ENCODE results near the gene MAN1A2.
A peak's percentile ranks its signal among the peaks of the same experiment; 100 is the strongest.

Gene MAN1A2

DNA sequence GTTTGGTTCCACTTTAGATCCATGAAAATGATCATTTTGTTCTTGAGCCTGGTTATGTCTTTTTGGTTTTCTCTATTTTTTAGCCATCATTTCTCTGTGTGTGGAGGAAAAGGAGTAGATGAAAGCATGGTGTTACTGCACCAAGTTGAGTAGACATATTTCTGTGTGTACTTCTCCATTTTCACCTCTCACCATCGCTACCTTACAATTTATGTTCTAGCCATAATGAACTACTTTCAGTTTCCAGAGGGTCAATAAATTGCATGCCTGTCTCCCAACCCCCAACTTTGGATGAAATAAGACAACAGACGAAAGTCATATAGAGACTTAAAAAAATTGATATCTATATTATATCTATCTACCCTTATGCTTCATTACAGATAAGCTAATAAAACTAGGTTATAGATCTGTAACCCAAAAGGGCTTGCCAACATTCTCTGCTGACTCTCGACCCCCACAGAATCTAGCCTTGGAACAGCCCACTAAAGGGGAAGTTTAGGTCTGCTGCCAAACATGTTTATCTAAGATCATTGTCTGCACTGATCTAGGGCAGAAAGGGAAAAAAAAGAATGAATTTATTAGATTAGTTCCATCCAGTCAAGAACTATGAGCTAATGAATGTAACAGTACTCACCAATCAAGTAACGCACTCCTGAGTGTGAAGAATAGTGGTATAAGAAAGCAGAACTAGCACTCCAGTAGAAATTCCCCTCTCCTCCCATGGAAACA lies 7.5 kb upstream of the MAN1A2 start:
- DNase-seq = no peak
- intact Hi-C loops (cut with DNase I) = loop anchor here (10.0 kb wide), 1 partner anchor 155 kb away; no protein-coding TSS in a partner anchor

DNA sequence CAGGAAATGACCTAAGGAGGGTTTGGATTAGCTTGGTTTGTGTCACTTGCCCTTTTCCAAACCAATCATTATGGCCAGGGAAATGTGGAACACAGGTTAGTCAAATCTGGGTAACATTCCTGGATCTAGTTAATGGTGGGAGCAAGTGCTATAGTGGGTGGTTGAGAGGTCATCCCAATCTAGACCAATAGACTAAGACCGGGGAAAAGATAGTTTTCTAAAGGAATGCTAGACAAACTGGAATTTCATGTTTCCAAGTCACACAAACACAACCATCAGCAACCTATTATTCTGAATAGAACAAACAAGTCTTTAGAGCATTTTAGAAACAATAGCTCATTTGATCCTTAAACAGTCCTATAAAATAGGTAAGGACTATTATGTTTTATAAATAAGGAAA lies 4.3 kb upstream of the MAN1A2 start:
- DNase-seq = no peak
- intact Hi-C loops (cut with DNase I) = loop anchor here (10.0 kb wide), 1 partner anchor 152 kb away; no protein-coding TSS in a partner anchor

DNA sequence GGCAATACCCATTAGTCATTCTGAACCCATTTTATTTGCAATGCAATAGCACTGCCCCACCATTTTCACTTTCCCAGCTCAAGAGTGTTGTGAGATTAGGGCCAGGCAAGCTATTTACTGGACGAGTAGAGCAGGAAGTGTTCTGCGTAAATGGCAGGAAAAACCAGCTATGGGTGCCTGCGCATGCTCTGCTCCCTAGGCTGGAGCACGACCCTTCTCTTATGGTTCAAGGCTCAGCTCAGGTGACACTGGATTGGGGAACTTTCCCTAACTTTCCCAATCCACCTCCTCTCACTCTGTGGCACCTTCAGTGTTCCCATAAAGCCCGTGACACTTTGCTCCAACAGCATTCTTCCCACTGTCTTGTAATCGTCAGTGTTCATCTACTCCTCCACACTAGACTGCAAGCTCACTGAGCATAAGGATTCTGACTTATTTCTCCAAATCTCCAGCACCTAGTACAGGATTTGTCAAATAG lies 3.6 kb upstream of the MAN1A2 start:
- DNase-seq = no peak
- intact Hi-C loops (cut with DNase I) = loop anchor here (10.0 kb wide), 1 partner anchor 151 kb away; no protein-coding TSS in a partner anchor

DNA sequence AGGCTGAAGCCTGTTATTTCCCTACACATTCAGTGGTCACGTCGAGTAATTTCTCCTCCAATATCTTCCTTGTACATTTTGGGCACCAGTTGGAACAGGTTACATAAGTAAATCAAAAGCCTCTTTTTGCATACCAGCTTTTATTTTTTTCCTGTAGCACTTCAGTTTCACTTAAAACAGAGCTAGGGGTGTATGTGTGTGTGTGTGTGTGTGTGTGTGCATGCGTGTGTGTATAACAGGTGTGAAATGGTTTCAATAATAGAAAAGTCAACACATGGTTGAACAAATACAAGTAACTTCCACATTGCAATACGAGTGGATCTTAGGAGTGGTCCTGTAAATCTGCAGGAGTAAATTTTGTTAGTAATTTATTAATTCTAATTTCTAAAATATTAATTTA lies 3.0 kb upstream of the MAN1A2 start:
- no peak for DNase-seq
- intact Hi-C loops (cut with DNase I) = loop anchor here (10.0 kb wide), 1 partner anchor 151 kb away; no protein-coding TSS in a partner anchor

DNA sequence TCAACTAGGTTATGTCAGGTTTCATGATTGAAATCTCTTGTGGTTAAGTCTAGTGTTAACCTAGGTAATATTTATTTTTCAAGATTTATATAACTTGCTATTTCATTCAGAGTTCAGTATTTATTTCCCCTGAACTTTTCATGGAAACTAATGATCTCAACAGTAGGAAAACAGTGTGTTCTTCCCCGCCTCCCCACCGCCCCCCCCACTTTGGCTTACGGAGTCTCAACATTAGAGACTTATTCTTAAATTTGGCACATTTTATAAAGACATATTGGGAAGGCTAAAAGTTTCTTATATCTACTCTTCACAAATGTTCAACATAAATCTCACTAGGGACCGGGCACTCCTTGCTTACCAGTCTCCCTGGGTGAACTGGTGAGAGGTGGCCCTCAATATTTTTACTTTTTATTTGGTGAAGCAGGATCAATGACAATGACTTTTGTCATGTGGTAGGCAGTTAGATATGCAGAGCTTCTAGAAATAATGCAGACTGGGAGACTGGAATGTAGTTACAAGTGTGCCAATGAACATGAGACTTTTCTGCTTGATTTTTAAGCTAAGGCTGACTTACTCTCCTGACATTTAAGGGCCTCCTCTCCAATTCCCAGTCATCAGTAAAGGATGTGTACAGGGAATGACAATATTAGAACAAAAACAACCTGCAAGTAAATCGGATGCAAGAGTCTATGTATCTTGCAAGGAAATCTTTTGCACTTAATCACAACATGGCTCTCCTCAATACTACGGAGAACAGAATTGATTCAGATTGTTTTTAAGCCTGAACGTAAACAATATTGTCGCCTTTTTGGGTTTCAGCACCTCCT lies 1.7 kb upstream of the MAN1A2 start:
- DNase-seq = no peak
- intact Hi-C loops (cut with DNase I) = loop anchor here (5.0 to 10.0 kb wide), 2 partner anchors 149 to 243 kb away; partner anchors contain the start of gene TRIM45

DNA sequence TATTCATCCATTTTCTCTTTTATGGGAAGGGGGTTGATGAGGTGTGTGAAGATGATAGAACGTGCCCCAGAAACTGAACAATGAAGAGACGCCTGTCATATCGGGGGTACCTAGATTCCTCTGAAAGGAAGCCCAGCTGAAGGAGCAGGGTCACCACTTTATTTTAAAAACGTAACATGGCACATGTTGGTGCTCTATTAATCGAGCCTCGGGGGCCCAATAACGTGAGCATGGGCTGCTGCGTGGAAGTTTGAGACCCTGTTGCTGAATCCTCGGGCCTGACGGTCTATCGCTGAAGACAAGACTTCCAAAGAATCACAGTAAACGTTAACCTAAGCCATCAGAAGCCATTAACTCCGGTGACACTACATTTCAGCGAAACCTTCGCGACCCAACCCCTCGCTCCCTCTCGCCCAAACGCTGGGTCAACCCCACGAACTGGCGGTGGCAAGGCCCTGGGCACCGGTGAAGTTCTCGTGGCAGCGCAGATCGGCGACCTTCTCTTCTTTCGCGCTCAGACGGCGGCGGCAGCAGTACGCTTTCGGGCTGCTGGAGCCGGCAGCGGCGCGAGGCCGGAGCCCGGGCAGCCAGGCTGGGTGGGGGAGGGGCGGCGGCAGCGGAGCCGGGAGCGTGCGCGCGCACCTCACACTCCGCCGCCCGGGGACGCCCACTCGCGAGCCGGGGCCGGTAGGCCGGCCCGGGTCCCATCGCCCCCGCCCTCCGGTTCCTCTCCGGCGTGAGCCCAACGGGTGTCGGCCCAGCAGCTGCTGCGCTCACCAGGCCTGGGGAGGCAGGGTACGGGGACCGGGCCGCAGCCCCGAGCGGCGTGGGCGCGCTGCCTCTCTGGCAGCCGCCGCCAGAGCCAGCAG lies 838 bp upstream of the MAN1A2 start:
- intact Hi-C loops (cut with DNase I) = loop anchor here (5.0 to 10.0 kb wide), 2 partner anchors 148 to 244 kb away; partner anchors contain the start of gene TRIM45
- peak; percentile 69 to 96 (median 73) for DNase-seq

DNA sequence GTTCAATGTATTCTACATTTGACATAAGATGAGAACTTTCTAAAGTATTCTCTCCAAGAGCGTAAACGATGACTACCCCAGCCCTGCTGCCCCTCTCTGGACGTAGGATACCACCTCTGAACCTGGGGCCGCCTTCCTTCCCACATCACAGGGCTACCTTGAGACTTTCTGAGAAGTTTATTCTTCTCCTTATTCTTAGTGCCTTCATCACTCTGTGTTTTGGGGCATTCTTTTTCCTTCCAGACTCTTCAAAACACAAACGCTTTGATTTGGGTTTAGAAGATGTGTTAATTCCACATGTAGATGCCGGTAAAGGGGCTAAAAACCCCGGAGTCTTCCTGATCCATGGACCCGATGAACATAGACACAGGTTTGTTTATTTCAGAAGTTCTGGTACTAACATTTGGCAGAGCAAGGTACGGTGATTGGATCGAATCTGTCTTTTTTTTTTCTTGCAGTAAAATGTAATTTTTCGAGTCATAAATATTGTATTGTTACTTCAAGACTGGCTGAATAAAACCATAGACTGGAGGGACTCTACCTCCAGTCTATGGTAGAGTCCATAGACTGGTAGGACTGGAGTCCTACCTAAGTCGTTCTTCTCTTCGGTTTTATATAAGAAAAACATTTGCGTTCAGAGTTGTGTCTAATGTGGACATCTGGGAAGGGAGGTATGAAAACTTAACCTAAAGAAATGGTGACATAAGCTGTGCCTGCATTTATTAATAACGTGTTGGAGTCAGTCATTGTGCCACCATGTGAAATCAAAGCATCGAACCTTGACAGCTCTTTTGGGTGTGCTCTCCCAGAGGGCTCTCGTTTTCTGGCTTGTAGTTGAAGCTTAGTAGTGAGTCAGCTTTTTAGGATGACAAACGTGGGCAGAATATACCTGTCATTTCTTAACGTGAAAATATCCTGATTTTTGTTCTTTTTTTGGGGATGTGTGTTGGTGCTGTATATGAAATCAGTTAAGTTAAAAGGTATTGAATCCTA lies 1.2 kb downstream of the MAN1A2 start:
- DNase-seq = no peak
- intact Hi-C loops (cut with DNase I) = loop anchor here (5.0 to 10.0 kb wide), 2 partner anchors 146 to 246 kb away; partner anchors contain the start of gene TRIM45

DNA sequence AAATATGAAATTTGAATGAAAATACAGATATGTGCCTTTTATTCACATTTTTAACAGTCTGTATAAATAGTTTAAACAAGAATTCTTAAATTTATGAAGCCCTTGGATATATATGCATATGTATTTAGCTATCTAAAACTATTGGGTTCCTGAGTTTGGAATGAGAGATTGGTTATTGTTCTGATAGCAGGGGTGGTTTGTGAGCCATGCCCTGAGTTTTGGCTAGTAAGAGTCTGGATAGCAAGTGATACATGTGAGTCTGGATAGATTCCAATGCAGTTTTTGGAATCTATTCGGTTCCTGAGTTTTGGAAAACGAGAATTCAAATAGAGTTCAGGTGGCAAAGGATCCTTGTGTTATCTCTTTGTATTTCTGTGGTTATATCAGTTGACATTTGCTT lies 2.8 kb downstream of the MAN1A2 start:
- intact Hi-C loops (cut with DNase I) = no loop called here
- DNase-seq = no peak

DNA sequence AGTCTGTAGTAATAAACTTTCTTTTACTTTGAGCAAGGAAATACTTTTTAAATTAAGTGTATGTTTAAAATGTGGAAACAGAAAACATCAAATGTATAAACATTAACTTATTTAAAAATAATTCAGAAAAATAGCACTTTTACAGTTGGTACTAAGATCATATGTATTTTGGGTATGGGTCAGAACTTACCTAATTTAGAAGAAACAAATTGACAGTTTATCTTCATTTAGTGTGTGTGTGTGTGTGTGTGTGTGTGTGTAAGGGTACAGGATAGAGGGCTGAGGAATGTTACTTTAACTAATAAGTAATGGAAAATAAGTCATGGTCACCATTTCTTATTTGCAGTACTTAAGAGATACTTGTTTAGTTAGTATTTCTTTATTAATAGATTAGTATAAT lies 3.3 kb downstream of the MAN1A2 start:
- DNase-seq = no peak
- intact Hi-C loops (cut with DNase I) = no loop called here

DNA sequence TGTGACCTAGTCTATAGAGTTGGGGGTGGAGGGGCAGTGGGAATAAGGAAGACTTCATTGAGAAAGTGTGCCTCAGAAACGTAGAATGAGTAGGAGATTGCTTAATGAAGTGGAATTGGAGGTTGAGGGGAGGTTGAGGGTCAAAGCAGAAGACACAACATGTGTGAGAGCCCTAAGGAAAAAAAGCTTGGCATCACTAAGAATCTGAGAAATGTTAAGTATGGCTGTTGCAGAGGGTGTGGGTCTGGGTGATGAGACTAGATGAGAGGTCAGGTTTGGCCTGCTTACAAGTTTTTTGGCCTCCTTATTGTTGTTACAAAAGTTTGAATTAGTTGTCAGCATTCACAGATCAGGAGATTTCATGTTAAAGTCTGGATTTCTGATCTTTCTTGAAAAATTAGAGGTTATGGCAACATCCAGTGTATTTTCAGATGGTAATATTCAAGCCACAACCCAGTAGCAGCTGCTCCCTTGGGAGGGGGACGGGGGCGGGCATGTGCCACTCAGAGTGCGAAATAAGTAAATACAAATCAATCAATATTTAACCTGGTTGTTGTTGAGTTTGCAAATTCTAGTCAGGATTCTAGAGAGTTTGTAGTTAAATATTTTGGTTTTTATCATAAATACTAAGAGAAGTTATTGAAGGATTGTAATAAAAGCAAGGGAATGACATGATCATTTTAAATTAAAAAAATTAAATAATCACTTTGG lies 4.3 kb downstream of the MAN1A2 start:
- no peak for DNase-seq
- intact Hi-C loops (cut with DNase I) = no loop called here

DNA sequence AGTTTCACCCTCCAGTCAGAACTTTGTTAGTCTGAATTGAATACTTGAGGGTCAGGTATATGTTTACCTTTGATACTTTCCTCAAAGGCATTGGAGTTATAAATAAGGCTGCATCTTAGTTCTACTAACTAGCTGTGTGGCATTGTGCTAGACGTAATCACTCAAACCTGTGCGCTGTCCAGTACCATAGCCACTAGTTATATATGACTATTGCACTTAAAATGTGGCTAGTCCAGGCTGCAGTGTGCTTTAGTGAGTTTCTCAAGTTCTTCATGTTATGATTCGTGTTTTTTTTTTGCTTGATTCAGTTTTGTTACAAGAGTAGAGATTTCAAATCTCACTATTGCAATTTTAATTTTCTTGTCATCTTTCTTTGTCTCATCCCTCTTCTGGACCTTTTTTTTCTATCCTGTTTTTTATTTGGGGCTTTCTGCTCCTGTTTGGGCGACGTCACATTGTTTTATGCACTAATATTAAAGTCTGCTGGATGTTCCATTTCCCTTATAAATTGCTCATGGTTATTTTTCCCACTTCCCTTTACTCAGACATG lies 5.7 kb downstream of the MAN1A2 start:
- DNase-seq = no peak
- intact Hi-C loops (cut with DNase I) = no loop called here

DNA sequence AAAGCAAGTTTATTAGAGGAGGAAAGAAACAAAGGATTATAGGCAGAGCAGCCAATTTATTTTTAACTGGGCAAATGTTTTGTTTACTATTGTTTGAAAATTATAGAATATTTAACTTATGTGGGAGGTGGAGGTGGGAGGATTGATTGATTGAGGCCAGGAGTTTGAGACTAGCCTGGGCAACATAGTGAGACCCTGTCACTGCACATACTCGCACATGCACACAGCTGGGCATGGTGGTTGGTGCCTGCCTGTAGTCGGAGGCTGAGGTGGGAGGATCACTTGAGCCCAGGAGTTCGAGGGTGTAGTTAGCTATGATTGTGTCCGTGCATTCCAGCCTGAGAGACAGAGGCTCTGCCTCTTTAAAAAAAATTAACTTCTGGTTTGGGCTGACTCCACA lies 6.7 kb downstream of the MAN1A2 start:
- intact Hi-C loops (cut with DNase I) = no loop called here

DNA sequence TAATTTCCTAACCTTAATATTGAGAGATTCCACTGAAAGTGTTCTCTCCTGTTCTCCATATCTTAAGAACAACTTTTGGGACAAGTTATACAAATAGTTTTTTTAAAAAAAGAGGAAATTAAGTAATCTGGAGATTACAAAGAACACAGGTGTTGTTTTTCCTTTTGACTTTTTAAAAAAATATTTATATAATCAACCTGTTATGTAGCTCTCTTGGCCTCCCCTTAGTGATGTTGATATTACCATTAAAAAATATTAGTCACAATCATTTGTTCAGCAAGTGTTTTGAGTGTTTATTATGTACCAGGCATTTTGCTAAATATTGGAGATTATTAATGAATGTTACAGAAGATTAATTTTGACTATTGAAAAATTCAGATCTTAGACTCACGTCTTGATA lies 8.1 kb downstream of the MAN1A2 start:
- intact Hi-C loops (cut with DNase I) = no loop called here
- DNase-seq = no peak

More for the DNA sequence above, 6.7 kb downstream of the MAN1A2 start:
- DNase-seq = no peak

DNA sequence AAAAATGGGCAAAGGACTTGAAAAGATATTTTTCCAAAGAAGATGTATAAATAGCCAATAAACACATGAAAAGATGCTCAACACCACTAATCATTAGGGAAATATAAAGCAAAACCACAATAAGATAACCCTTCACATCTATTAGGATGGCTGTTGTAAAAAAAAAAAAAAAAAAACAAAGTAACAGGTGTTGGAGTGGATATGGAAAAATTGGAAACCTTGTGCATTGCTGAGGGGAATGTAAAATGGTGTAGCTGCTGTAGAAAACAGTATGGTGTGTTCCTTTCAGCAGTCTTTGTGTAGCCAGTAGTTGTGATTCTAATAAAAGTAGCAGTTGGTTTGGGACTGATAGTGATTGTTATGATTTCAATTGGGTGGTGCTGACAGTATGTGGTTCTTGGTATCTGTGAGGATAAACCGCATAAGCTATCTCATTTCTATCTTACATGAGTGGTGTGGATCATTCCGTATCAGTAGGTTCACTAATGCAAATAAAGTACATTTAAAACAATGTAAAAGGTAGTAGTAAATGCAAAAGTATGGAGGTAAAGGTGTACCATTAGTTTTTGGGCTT lies 19.9 kb downstream of the MAN1A2 start:
- intact Hi-C loops (cut with DNase I) = no loop called here
- DNase-seq = no peak

DNA sequence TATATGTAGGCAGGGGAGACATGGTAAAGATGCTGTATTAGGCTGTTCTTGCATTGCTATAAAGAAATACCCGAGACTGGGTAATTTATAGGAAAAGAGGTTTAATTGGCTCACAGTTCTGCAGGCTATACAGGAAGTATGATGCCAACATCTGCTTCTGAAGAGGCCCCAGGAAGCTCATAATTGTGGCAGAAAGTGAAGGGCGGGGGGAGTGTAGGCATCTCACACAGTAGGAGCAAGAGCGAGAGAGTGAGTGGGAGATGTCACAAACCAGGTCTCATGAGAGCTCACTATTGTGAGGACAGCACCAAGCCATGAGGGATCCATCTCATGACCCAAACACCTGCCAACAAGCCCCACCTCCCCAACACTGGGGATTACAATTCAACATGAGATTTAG lies 21.1 kb downstream of the MAN1A2 start:
- DNase-seq = no peak
- intact Hi-C loops (cut with DNase I) = no loop called here

DNA sequence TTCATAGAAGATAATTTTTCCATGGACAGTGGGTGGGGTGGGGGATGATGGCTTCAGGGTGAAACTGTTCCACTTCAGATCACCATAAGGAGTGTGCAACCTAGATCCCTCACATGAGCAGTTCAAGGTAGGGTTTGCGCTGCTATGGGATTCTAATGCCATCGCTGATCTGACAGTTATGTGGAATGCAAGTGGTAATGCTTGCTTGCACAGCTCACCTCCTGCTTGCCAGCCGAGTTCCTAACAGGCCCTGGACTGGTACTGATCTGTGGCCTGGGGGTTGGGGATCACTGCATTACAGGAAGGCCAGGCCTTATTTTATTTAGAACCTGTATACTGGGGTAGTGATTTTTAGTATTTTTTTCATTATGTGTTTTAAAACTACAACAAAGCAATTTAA lies 22.0 kb downstream of the MAN1A2 start:
- peak in 1 of 10 donors; percentile 48 for DNase-seq

DNA sequence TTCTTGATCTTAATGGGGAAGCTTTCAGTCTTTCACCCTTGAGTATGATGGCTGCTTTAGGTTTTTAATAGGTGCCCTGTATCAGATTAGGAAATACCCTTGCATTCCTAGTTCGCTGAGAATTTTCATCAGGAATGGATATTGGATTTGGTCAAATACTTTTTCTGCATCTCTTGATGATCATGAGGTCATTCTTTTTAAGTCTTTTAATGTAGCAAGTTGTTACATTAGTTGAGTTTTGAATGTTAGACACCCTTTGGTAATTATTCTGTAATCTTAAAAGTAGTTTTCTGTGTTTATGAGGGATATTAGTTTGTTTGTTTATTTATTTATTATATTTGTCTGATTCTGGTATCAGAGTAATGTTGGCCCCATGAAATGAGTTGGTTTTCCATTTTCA lies 22.5 kb downstream of the MAN1A2 start:
- DNase-seq = no peak
- intact Hi-C loops (cut with DNase I) = no loop called here

More for the DNA sequence above, 22.0 kb downstream of the MAN1A2 start:
- intact Hi-C loops (cut with DNase I) = no loop called here

DNA sequence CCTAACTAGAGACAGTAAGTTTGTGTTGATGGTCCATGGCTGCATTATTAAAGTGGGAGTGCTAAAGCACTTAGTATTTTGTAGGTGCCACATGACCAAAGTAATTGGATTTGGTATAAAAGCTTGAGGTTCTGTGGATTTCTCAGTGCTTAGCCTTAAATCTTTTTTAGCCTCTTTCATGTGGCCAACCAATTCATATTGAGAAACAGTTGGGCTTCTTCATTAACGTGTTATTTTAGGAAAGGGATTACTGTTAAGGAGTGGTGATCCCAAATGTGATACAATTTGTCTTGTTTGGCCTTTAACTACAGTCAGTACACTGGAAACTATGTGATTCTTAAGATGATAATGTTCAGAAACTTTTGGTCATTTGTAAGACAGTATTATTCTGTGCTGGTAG lies 25.5 kb downstream of the MAN1A2 start:
- intact Hi-C loops (cut with DNase I) = no loop called here
- DNase-seq = no peak

All from posterior cingulate gyrus (tissue), 11 donors.